HEK293 (cell line): ENCODE measurements around the gene FSTL5.
"Not testable (repeated sequence)": the region's sequence is repeated elsewhere in the genome, so short reads cannot be mapped to it uniquely, and the experiment has no call there.

Experiments
- CTCF ChIA-PET: fragments of 350-600 bp; formaldehyde crosslinking; extraction: SDS; loops from one replicate; lab custom pipeline; 2021; ENCODE audit warnings: antibody characterized with exemption; lab: Yijun Ruan, JAX
- POLR2A ChIA-PET: fragments of 300-600 bp; formaldehyde crosslinking; extraction: SDS; loops from one replicate; lab custom pipeline; 2020; ENCODE audit warnings: antibody characterized with exemption, inconsistent platforms; lab: Yijun Ruan, JAX
- H3K27ac ChIP-seq: fragments of 200-500 bp; sonication (Bioruptor generic); 2 replicates; pipeline ENCODE4 v1.5.1; 2014; ENCODE audit warnings: low read depth, low read length, control low read depth, inconsistent platforms; ENCODE audit errors: extremely low read depth
- H3K36me3 ChIP-seq, 2 experiments: fragments of 200-500 bp in 1 of 2; sonication (Bioruptor generic) in 1 of 2; 1 replicate in 1 of 2; 2 replicates in 1 of 2; pipeline ENCODE4 v1.5.1; 2014 to 2017; ENCODE audit warnings: inconsistent platforms in 2 of 2, low read length in 2 of 2; ENCODE audit not compliant: control insufficient read depth in 2 of 2, insufficient read depth in 1 of 2
- H3K4me1 ChIP-seq: fragments of 200-500 bp; sonication (Bioruptor generic); 2 replicates; pipeline ENCODE4 v1.5.1; 2014; ENCODE audit warnings: mild to moderate bottlenecking, low read length, inconsistent platforms; ENCODE audit not compliant: control insufficient read depth, insufficient read depth
- H3K4me3 ChIP-seq: 2 replicates; pipeline ENCODE4 v1.5.1; 2011; ENCODE audit warnings: low read depth, mild to moderate bottlenecking, control low read depth, low read length, moderate library complexity
- H3K9me3 ChIP-seq: fragments of 200-500 bp; sonication (Bioruptor generic); 2 replicates; pipeline ENCODE4 v1.5.1; 2014; ENCODE audit warnings: low read depth, low read length, inconsistent platforms; ENCODE audit not compliant: control insufficient read depth, insufficient read depth
- BCL6B ChIP-seq: fragments of 450-650 bp; formaldehyde crosslinking; IDR thresholded peaks from 2 replicates; pipeline ENCODE4 v1.5.1; 2017; ENCODE audit warnings: missing biosample characterization, missing genetic modification characterization
- KLF10 ChIP-seq: fragments of 450-650 bp; IDR thresholded peaks from 2 replicates; pipeline ENCODE4 v1.5.1; 2018; ENCODE audit warnings: missing biosample characterization, mild to moderate bottlenecking, missing genetic modification characterization
- OVOL3 ChIP-seq: fragments of 450-650 bp; formaldehyde crosslinking; IDR thresholded peaks from 2 replicates; pipeline ENCODE4 v1.5.1; 2016; ENCODE audit warnings: missing biosample characterization, missing genetic modification characterization
- PRDM6 ChIP-seq: fragments of 450-650 bp; formaldehyde crosslinking; IDR thresholded peaks from 2 replicates; pipeline ENCODE4 v1.5.1; 2017; ENCODE audit warnings: missing biosample characterization, missing genetic modification characterization
- SCRT1 ChIP-seq: fragments of 450-650 bp; formaldehyde crosslinking; IDR thresholded peaks from 2 replicates; pipeline ENCODE4 v1.5.1; 2016; ENCODE audit warnings: missing biosample characterization, missing genetic modification characterization, borderline replicate concordance
- SP2 ChIP-seq: fragments of 450-650 bp; formaldehyde crosslinking; IDR thresholded peaks from 2 replicates; pipeline ENCODE4 v1.5.1; 2016; ENCODE audit warnings: missing biosample characterization, missing genetic modification characterization
- ZBTB26 ChIP-seq: fragments of 450-650 bp; formaldehyde crosslinking; optimal IDR thresholded peaks from 2 replicates; pipeline ENCODE3; 2016; ENCODE audit warnings: missing biosample characterization, mild to moderate bottlenecking, missing genetic modification characterization
- ZBTB7A ChIP-seq: fragments of 450-650 bp; formaldehyde crosslinking; IDR thresholded peaks from 2 replicates; pipeline ENCODE4 v1.5.1; 2016; ENCODE audit warnings: low read depth, missing biosample characterization, missing genetic modification characterization
- ZEB2 ChIP-seq: fragments of 450-650 bp; formaldehyde crosslinking; IDR thresholded peaks from 2 replicates; pipeline ENCODE4 v1.5.1; 2016; ENCODE audit warnings: missing biosample characterization, missing genetic modification characterization
- ZNF16 ChIP-seq: fragments of 450-650 bp; formaldehyde crosslinking; IDR thresholded peaks from 2 replicates; pipeline ENCODE4 v1.5.1; 2016; ENCODE audit warnings: low read depth, missing biosample characterization, missing genetic modification characterization
- ZNF202 ChIP-seq: fragments of 450-650 bp; formaldehyde crosslinking; IDR thresholded peaks from 2 replicates; pipeline ENCODE4 v1.5.1; 2016; ENCODE audit warnings: missing biosample characterization, missing genetic modification characterization, borderline replicate concordance
- ZNF280D ChIP-seq: fragments of 450-650 bp; formaldehyde crosslinking; IDR thresholded peaks from 2 replicates; pipeline ENCODE4 v1.5.1; 2016; ENCODE audit warnings: missing biosample characterization, missing genetic modification characterization
- ZNF692 ChIP-seq: fragments of 450-650 bp; formaldehyde crosslinking; IDR thresholded peaks from 2 replicates; pipeline ENCODE4 v1.5.1; 2016; ENCODE audit warnings: missing biosample characterization, missing genetic modification characterization
- ZNF701 ChIP-seq: fragments of 450-650 bp; formaldehyde crosslinking; IDR thresholded peaks from 2 replicates; pipeline ENCODE4 v1.5.1; 2016; ENCODE audit warnings: missing biosample characterization, missing genetic modification characterization
- ZNF837 ChIP-seq: fragments of 450-650 bp; formaldehyde crosslinking; IDR thresholded peaks from 2 replicates; pipeline ENCODE4 v1.5.1; 2016; ENCODE audit warnings: missing biosample characterization, missing genetic modification characterization
- ZSCAN4 ChIP-seq: fragments of 450-650 bp; formaldehyde crosslinking; IDR thresholded peaks from 2 replicates; pipeline ENCODE4 v1.5.1; 2017; ENCODE audit warnings: missing biosample characterization, missing genetic modification characterization

The FSTL5 gene

GRCh38 chr4:161767116-161767515, 396.7 kb downstream of the FSTL5 start (continued):
- TF ChIP-seq ZNF280D (tag by site-specific recombination) = no peak
- TF ChIP-seq ZEB2 (tag by site-specific recombination) = no peak
- TF ChIP-seq ZBTB7A = no peak
- TF ChIP-seq BCL6B (tag by site-specific recombination) = no peak
- no peak for TF ChIP-seq SCRT1 (tag by site-specific recombination)
- TF ChIP-seq OVOL3 (tag by site-specific recombination) = no peak

- TF ChIP-seq ZBTB26 (tag by site-specific recombination) (no peak), PRDM6 (tag by site-specific recombination) (no peak), ZNF16 (no peak), ZNF202 (tag by site-specific recombination) (no peak)
- no peaks in the 10 kb centered on the region for H3K36me3 ChIP-seq
- ChIA-PET POLR2A (no interaction called here), CTCF (no interaction called here)
- H3K27ac ChIP-seq = no peak overlapping the region
- H3K4me3 ChIP-seq = no peak overlapping the region
- no peaks in the 10 kb centered on the region for H3K9me3 ChIP-seq
- no peaks in the 10 kb centered on the region for H3K4me1 ChIP-seq
Observed at GRCh38 chr4:161762796-161763195, 401.0 kb downstream of the FSTL5 start.

GRCh38 chr4:161760008-161760407, 403.8 kb downstream of the FSTL5 start:
- Histone ChIP-seq H3K4me3 (no peak overlapping the region), H3K36me3 (no peaks in the 10 kb centered on the region), H3K4me1 (no peaks in the 10 kb centered on the region), H3K9me3 (no peaks in the 10 kb centered on the region), H3K27ac (no peak overlapping the region)
- ChIA-PET CTCF (no interaction called here), POLR2A (no interaction called here)
- TF ChIP-seq KLF10 (tag by site-specific recombination) (no peak), ZNF701 (no peak), SP2 (tag by site-specific recombination) (no peak), ZNF837 (tag by site-specific recombination) (no peak), ZNF692 (tag by site-specific recombination) (no peak), ZSCAN4 (tag by site-specific recombination) (no peak)

- POLR2A ChIA-PET, H3K9me3 ChIP-seq, H3K4me3 ChIP-seq, CTCF ChIA-PET, H3K36me3 ChIP-seq, H3K4me1 ChIP-seq, H3K27ac ChIP-seq: not testable (repeated sequence)
Observed at GRCh38 chr4:161758412-161758811, 405.4 kb downstream of the FSTL5 start.
